HG03159 (cell line): ENCODE data around the gene HOXB2.

Experiments
- ATAC-seq: cut with Tn5 transposase; IDR thresholded peaks from one replicate; pipeline ENCODE4 v1.9.1; 2021; ENCODE audit warnings: mild to moderate bottlenecking, moderate library complexity; ENCODE audit not compliant: unreplicated experiment

HOXB2 gene

GRCh38 chr17:48497103-48497502 lies 47.8 kb downstream of the HOXB2 start:
- no peak for ATAC-seq

- no peak for ATAC-seq
Measured at GRCh38 chr17:48494335-48494734, 50.6 kb downstream of the HOXB2 start.
